Naive thymus-derived CD4-positive, alpha-beta T cell (primary cell): ENCODE measurements around the gene MMD2. TPM values are rescaled to one million over a fixed set of nuclear protein-coding genes. Genes with fewer than 3 reads are reported as not detected.

Source experiments
- ATAC-seq: fragments of 150-1000 bp; cut with Tn5 transposase; 2 replicates; pipeline ENCODE4 v1.10.0; 2021; ENCODE audit warnings: mild to moderate bottlenecking, moderate library complexity
- CTCF ChIA-PET: fragments of 350-600 bp; sonication (Branson Sonifier 250); formaldehyde crosslinking; loops from one replicate; lab custom pipeline; 2021; ENCODE audit warnings: antibody characterized with exemption; lab: Charles Lee
- POLR2A ChIA-PET: fragments of 350-600 bp; sonication (Branson Sonifier 250); formaldehyde crosslinking; loops from one replicate; lab custom pipeline; 2021; ENCODE audit warnings: antibody characterized with exemption, inconsistent platforms; lab: Charles Lee
- DNase-seq, 9 donors: peaks; one replicate each; pipeline versions ENCODE4 v3.0.0 to v3.0.0-alpha.2; 2020 to 2022; ENCODE audit warnings: mixed read lengths in 1 of 9
- H3K27ac ChIP-seq: one replicate; pipeline ENCODE4 v1.7.0; 2013; ENCODE audit warnings: mild to moderate bottlenecking, low read depth, low read length, moderate library complexity
- H3K27me3 ChIP-seq, 2 donors: one replicate each; pipeline ENCODE4 v1.7.0; 2013; ENCODE audit warnings: low read length in 2 of 2, mild to moderate bottlenecking in 2 of 2, moderate library complexity in 2 of 2; ENCODE audit not compliant: control insufficient read depth in 2 of 2, insufficient read depth in 2 of 2
- H3K36me3 ChIP-seq, 3 experiments: 1 replicate in 2 of 3; 2 replicates in 1 of 3; pipeline ENCODE4 v1.7.0; 2013; ENCODE audit warnings: low read length in 3 of 3, mild to moderate bottlenecking in 3 of 3, moderate library complexity in 1 of 3; ENCODE audit not compliant: insufficient read depth in 3 of 3, control insufficient read depth in 2 of 3
- H3K4me1 ChIP-seq, 2 donors: one replicate each; pipeline ENCODE4 v1.7.0; 2013; ENCODE audit warnings: low read length in 2 of 2, mild to moderate bottlenecking in 2 of 2, moderate library complexity in 1 of 2; ENCODE audit not compliant: control insufficient read depth in 2 of 2, insufficient read depth in 2 of 2
- H3K4me3 ChIP-seq: 2 replicates; pipeline ENCODE4 v1.7.0; 2013; ENCODE audit warnings: mild to moderate bottlenecking, low read length
- H3K9me3 ChIP-seq, 3 experiments: 1 replicate in 2 of 3; 2 replicates in 1 of 3; pipeline ENCODE4 v1.7.0; 2013; ENCODE audit warnings: low read length in 3 of 3; ENCODE audit not compliant: control insufficient read depth in 2 of 3
- H3K27ac Mint-ChIP-seq, 9 donors: one replicate each; pipeline ENCODE4 v1.8.0; 2020 to 2022; ENCODE audit warnings: mixed read lengths in 9 of 9, mild to moderate bottlenecking in 8 of 9, moderate library complexity in 5 of 9, inconsistent platforms in 2 of 9
- H3K27me3 Mint-ChIP-seq, 5 donors: one replicate each; pipeline ENCODE4 v1.8.0; 2021 to 2022; ENCODE audit warnings: mixed read lengths in 5 of 5, mild to moderate bottlenecking in 1 of 5
- H3K36me3 Mint-ChIP-seq, 5 donors: one replicate each; pipeline ENCODE4 v1.8.0; 2020 to 2022; ENCODE audit warnings: mixed read lengths in 5 of 5, mild to moderate bottlenecking in 3 of 5, inconsistent platforms in 1 of 5
- H3K4me1 Mint-ChIP-seq, 7 donors: one replicate each; pipeline ENCODE4 v1.8.0; 2020 to 2022; ENCODE audit warnings: mixed read lengths in 7 of 7, mild to moderate bottlenecking in 3 of 7, inconsistent platforms in 1 of 7
- H3K4me3 Mint-ChIP-seq, 10 donors: one replicate each; pipeline ENCODE4 v1.8.0; 2020 to 2022; ENCODE audit warnings: mild to moderate bottlenecking in 10 of 10, mixed read lengths in 10 of 10, moderate library complexity in 6 of 10, inconsistent platforms in 2 of 10
- H3K9me3 Mint-ChIP-seq, 11 donors: one replicate each; pipeline ENCODE4 v1.8.0; 2020 to 2022; ENCODE audit warnings: mixed read lengths in 11 of 11, mild to moderate bottlenecking in 4 of 11, inconsistent platforms in 1 of 11, moderate library complexity in 1 of 11
- intact Hi-C, 2 donors: fragments of 100-400 bp; cut with micrococcal nuclease; formaldehyde crosslinking; loops; one replicate each; pipeline ENCODE4 v1.15.1; 2023
- polyA plus RNA-seq, 2 donors: library from polyadenylated mRNA; unstranded; fragments of 300-500 nt; fragmentation: Illumina TruSeq; gene quantifications; one replicate each; pipeline ENCODE4 v1.2.3, GENCODE V29; 2021
- total RNA-seq, 6 experiments: library from RNA in 5 of 6; stranded (reverse) in 5 of 6; gene quantifications; 1 replicate in 5 of 6; 2 replicates in 1 of 6; pipeline ENCODE4 v1.2.3 and lab custom pipeline; 2021 to 2026

Gene MMD2
- total and polyA plus RNA-seq, 7 experiments from 2014 or later, result not detected

- CTCF ChIA-PET, result interaction anchor here (0.6 kb wide), 1 partner anchor 26 kb away, joined by 3 read pairs; no protein-coding TSS in a partner anchor
- Mint-ChIP-seq H3K4me3 (no peak overlapping the region), H3K4me1 (no peaks in the 10 kb centered on the region), H3K9me3 (no peaks in the 10 kb centered on the region), H3K36me3 (no peaks in the 10 kb centered on the region), H3K27me3 (peaks cover 0 to 4% (median 0%) of the 10 kb centered on the region in 5 donors), H3K27ac (no peak overlapping the region)
- H3K36me3 ChIP-seq, result no peaks in the 10 kb centered on the region
- no peaks in the 10 kb centered on the region for H3K4me1 ChIP-seq
- no peaks in the 10 kb centered on the region for H3K27me3 ChIP-seq
- intact Hi-C loops, result no loop called here
- no peak for DNase-seq
- no peaks in the 10 kb centered on the region for H3K9me3 ChIP-seq
- no peak overlapping the region for H3K27ac ChIP-seq
- no peak overlapping the region for H3K4me3 ChIP-seq
- ATAC-seq, result no peak
- POLR2A ChIA-PET, result no interaction called here
Measured at GRCh38 chr7:4934419-4935025, 24.5 kb downstream of the MMD2 start.

- no peaks in the 10 kb centered on the region for H3K36me3 Mint-ChIP-seq
- peaks cover 0 to 1% (median 0%) of the 10 kb centered on the region in 7 donors for H3K4me1 Mint-ChIP-seq
- Histone ChIP-seq H3K27me3 (no peaks in the 10 kb centered on the region), H3K27ac (no peak overlapping the region), H3K4me1 (no peaks in the 10 kb centered on the region), H3K4me3 (no peak overlapping the region), H3K9me3 (no peaks in the 10 kb centered on the region), H3K36me3 (no peaks in the 10 kb centered on the region)
- no peak overlapping the region for H3K4me3 Mint-ChIP-seq
- DNase-seq (no peak), ATAC-seq (no peak)
- no peak overlapping the region for H3K27ac Mint-ChIP-seq
- H3K27me3 Mint-ChIP-seq, result no peaks in the 10 kb centered on the region
- no peaks in the 10 kb centered on the region for H3K9me3 Mint-ChIP-seq
- intact Hi-C loops, result no loop called here
- ChIA-PET CTCF (no interaction called here), POLR2A (no interaction called here)
Measured at GRCh38 chr7:4931943-4932342, 27.0 kb downstream of the MMD2 start.

GRCh38 chr7:4929005-4929404, 30.0 kb downstream of the MMD2 start:
- DNase-seq (no peak), ATAC-seq (no peak)
- no peaks in the 10 kb centered on the region for H3K36me3 Mint-ChIP-seq
- CTCF ChIA-PET, result no interaction called here
- H3K27me3 ChIP-seq, result no peaks in the 10 kb centered on the region
- no peak overlapping the region for H3K27ac ChIP-seq
- POLR2A ChIA-PET, result no interaction called here
- H3K4me1 ChIP-seq, result no peaks in the 10 kb centered on the region
- H3K9me3 Mint-ChIP-seq, result no peaks in the 10 kb centered on the region
- peaks cover 0 to 1% (median 0%) of the 10 kb centered on the region in 7 donors for H3K4me1 Mint-ChIP-seq
- no peak overlapping the region for H3K4me3 Mint-ChIP-seq
- no peaks in the 10 kb centered on the region for H3K9me3 ChIP-seq
- no peaks in the 10 kb centered on the region for H3K36me3 ChIP-seq
- peak overlapping the region in 1 of 9 donors; percentile 30 for H3K27ac Mint-ChIP-seq
- H3K4me3 ChIP-seq, result no peak overlapping the region
- peaks cover 0 to 4% (median 0%) of the 10 kb centered on the region in 5 donors for H3K27me3 Mint-ChIP-seq
- intact Hi-C loops, result no loop called here

DNA sequence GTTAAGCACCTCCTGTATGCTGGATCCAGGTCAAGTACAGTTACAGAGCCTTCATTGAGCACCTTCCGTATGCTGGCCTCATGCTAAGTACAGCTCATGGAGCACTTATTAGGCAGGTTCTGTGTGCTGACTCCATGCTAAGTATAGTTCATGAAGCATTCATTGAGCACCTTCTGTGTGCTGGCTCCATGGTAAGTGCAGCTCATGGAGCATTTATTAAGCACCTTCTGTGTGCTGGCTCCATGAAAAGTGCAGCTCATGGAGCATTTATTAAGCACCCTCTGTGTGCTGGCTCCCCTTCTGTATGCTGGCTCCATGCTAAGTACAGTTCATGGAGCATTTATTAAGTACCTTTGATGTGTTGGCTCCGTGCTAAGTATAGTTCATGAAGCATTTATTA, 30.5 kb downstream of the MMD2 start:
- intact Hi-C loops, result no loop called here
- Mint-ChIP-seq H3K36me3 (no peaks in the 10 kb centered on the region), H3K27me3 (peaks cover 0 to 4% (median 0%) of the 10 kb centered on the region in 5 donors), H3K9me3 (no peaks in the 10 kb centered on the region), H3K4me3 (no peak overlapping the region), H3K4me1 (peaks cover 0 to 1% (median 0%) of the 10 kb centered on the region in 7 donors), H3K27ac (peak overlapping the region in 1 of 9 donors; percentile 30)
- no peaks in the 10 kb centered on the region for H3K36me3 ChIP-seq
- no peaks in the 10 kb centered on the region for H3K27me3 ChIP-seq
- no peaks in the 10 kb centered on the region for H3K4me1 ChIP-seq
- H3K9me3 ChIP-seq, result no peaks in the 10 kb centered on the region
- H3K4me3 ChIP-seq, result no peak overlapping the region
- no peak overlapping the region for H3K27ac ChIP-seq
- ChIA-PET POLR2A (no interaction called here), CTCF (no interaction called here)
- no peak for ATAC-seq
- DNase-seq, result no peak

- Mint-ChIP-seq H3K27me3 (peaks cover 0 to 16% (median 0%) of the 10 kb centered on the region in 5 donors), H3K4me3 (no peak overlapping the region), H3K36me3 (no peaks in the 10 kb centered on the region), H3K9me3 (peaks cover 0 to 13% (median 3%) of the 10 kb centered on the region in 11 donors), H3K27ac (no peak overlapping the region), H3K4me1 (peaks cover 0 to 4% (median 0%) of the 10 kb centered on the region in 7 donors)
- Histone ChIP-seq H3K27ac (no peak overlapping the region), H3K27me3 (no peaks in the 10 kb centered on the region), H3K4me1 (no peaks in the 10 kb centered on the region), H3K4me3 (no peak overlapping the region), H3K36me3 (no peaks in the 10 kb centered on the region), H3K9me3 (peaks cover 0 to 5% (median 5%) of the 10 kb centered on the region in 3 experiments)
- ChIA-PET CTCF (no interaction called here), POLR2A (no interaction called here)
- intact Hi-C loops, result no loop called here
- ATAC-seq (no peak), DNase-seq (no peak)
Measured at GRCh38 chr7:4919969-4920766, 38.8 kb downstream of the MMD2 start.

- Histone ChIP-seq H3K4me3 (no peak overlapping the region), H3K9me3 (peaks cover 0 to 5% (median 5%) of the 10 kb centered on the region in 3 experiments), H3K27me3 (no peaks in the 10 kb centered on the region), H3K27ac (no peak overlapping the region), H3K36me3 (no peaks in the 10 kb centered on the region), H3K4me1 (no peaks in the 10 kb centered on the region)
- Mint-ChIP-seq H3K4me3 (no peak overlapping the region), H3K27ac (no peak overlapping the region), H3K36me3 (no peaks in the 10 kb centered on the region), H3K4me1 (peaks cover 0 to 2% (median 0%) of the 10 kb centered on the region in 7 donors), H3K9me3 (peaks cover 0 to 13% (median 3%) of the 10 kb centered on the region in 11 donors), H3K27me3 (peaks cover 0 to 14% (median 0%) of the 10 kb centered on the region in 5 donors)
- ChIA-PET POLR2A (no interaction called here), CTCF (no interaction called here)
- ATAC-seq (no peak), DNase-seq (no peak)
- intact Hi-C loops, result no loop called here
Measured at GRCh38 chr7:4916113-4916512, 42.9 kb downstream of the MMD2 start.
